ENCODE measurements around the gene ERCC1.

ERCC1 gene

DNA sequence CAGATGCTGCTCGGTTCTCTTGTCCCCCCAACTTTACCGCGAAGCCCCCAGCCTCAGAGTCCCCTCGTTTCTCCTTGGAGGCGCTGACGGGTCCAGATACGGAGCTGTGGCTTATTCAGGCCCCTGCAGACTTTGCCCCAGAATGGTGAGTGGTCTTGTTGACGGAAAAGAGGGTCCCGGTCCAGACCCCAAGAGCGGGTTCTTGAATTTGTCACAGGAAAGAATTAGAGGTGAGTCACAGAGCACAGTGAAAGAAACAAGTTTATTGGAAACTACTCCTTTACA lies 16.7 kb downstream of the ERCC1 start:
- no peak for DNase-seq (ENCODE audit: low read depth)
- no peak for TF ChIP-seq CTCF (IDR thresholded peaks at IDR 0.05; ENCODE audit: low read depth, low read length, missing control alignments)
- H3K4me3 ChIP-seq (ENCODE audit: low read depth, low read length): peak overlapping the region; percentile 67
- in situ Hi-C loops (cut with HindIII; ENCODE audit: low sequenced_read_pairs): no loop called here

GRCh38 chr19:45406226-45407090 lies 17.3 kb downstream of the ERCC1 start, which contains the start of gene POLR1G:
Gene POLR1G, plus strand, starts transcription at chr19:45406644. Its CDS starts 53 bp downstream, at chr19:45406697.
- TF ChIP-seq CTCF (IDR thresholded peaks at IDR 0.05; ENCODE audit: low read depth, low read length, missing control alignments): no peak
- in situ Hi-C loops (cut with HindIII; ENCODE audit: low sequenced_read_pairs): no loop called here
- DNase-seq (ENCODE audit: low read depth): peak; percentile 53
- H3K4me3 ChIP-seq (ENCODE audit: low read depth, low read length): peak within 1 kb of the TSS; percentile 67

DNA sequence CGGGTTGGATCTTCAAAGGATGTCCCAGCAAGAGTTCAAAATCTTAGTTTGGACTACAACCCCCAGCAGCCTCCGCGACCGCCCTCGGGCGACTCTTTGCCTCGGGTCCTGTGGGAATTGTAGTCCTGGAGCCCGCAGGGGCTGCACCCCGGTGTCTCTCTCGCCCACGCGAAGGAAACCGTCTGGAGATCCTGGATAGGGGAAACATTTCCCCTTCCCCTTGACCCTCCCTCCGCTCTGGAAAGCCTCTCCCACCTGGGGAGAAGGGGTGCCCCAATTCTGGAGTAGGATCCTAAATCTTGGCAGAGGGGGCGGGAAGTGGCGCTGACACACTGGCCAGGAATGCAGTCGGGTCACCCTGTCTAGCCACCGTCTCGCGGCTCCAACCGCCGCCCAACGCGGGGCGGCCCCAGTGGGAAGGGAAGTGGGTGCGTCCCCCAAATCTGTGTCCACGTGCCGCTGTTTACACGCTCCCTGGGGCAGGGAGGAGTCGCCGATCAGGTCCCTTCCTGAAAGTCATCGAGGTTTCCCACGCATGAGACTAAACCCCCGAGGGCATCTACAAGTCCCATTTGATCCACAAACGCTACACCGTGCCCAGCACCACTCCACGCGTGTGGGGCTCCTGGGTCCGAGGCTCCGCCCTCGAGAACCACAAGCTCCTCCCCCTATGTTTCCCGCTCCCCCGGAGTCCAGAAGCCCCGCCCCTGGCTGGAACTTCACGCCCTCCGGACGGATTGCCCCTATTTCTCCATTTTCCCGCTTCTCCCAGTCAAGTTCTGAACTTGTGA lies 18.1 kb downstream of the ERCC1 start:
- H3K4me3 ChIP-seq (ENCODE audit: low read depth, low read length): peak overlapping the region; percentile 67
- no peak for TF ChIP-seq CTCF (IDR thresholded peaks at IDR 0.05; ENCODE audit: low read depth, low read length, missing control alignments)
- DNase-seq (ENCODE audit: low read depth): peak; percentile 68
- in situ Hi-C loops (cut with HindIII; ENCODE audit: low sequenced_read_pairs): no loop called here

DNA sequence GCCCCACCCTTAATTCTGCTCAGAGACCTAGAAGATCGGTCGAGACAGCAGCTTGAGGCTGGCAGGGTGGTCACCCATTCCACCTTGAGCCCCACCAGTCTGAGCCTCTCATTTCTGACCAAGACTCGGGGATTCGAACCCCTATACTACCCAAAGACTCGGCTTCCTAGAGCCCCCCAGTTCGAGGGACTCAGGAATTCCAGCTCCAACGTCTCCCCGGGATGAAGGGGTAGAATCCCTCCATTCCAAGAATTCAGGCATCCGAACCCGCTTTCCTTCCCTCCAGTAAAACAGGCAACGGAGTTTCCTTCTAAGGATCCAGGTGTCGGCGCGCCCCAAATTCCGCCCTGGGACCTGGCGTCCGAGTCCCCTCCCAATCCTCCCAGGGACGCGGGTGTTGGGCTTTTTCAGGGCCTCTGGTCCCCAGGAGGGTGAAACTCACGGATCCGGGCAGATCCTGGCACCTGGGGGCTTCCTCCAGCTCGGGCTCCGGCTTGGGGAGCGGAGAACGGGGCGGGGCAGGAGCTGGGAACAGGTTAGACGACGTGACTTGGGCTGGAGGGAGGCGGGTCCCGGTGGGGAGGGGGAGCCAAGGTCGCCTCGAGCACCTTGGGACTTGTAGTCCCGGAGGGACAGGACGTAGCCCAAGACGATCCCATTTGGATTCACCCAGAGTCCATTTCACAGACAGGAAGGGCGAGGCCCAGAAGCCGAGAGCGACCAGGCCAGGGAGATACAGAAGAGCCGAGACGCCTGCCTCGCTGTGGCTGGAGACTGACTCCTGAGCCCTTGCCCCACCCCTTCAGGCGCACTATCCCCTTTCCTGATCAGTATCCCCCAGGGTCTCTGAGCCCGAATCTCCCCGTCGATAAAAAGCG lies 18.9 kb downstream of the ERCC1 start, which contains the start of gene PPP1R13L:
PPP1R13L (minus strand) TSS at position 513 of the 878 bp plus-strand sequence. CDS start 6,751 bp downstream, outside the sequence.
- in situ Hi-C loops (cut with HindIII; ENCODE audit: low sequenced_read_pairs): no loop called here
- TF ChIP-seq CTCF (IDR thresholded peaks at IDR 0.05; ENCODE audit: low read depth, low read length, missing control alignments): no peak
- H3K4me3 ChIP-seq (ENCODE audit: low read depth, low read length): peak within 1 kb of the TSS; percentile 67
- peak; percentile 42 for DNase-seq (ENCODE audit: low read depth)

GRCh38 chr19:45403781-45404556 lies 19.7 kb downstream of the ERCC1 start:
- in situ Hi-C loops (cut with HindIII; ENCODE audit: low sequenced_read_pairs): no loop called here

More at GRCh38 chr19:45403781-45404556, 19.7 kb downstream of the ERCC1 start:
- peak; percentile 69 for TF ChIP-seq CTCF (IDR thresholded peaks at IDR 0.05; ENCODE audit: low read depth, low read length, missing control alignments)
- DNase-seq (ENCODE audit: low read depth): no peak
- H3K4me3 ChIP-seq (ENCODE audit: low read depth, low read length): peak overlapping the region; percentile 67
